Endothelial cell (in vitro differentiated cells): ENCODE data around the gene HDAC5. TPM values are rescaled to one million over a fixed set of nuclear protein-coding genes. Genes with fewer than 3 reads are reported as not detected.

ENCODE experiments used
- DNase-seq: peaks from one replicate; pipeline ENCODE4 v3.0.0; 2021; ENCODE audit warnings: low spot score
- H3K27ac Mint-ChIP-seq: one replicate; pipeline ENCODE4 v1.8.0; 2021; ENCODE audit warnings: mixed read lengths, inconsistent platforms; ENCODE audit not compliant: unreplicated experiment
- H3K27me3 Mint-ChIP-seq: one replicate; pipeline ENCODE4 v1.8.0; 2021; ENCODE audit warnings: mild to moderate bottlenecking, moderate library complexity, mixed read lengths, inconsistent platforms; ENCODE audit not compliant: unreplicated experiment
- H3K36me3 Mint-ChIP-seq: one replicate; pipeline ENCODE4 v1.8.0; 2021; ENCODE audit warnings: mild to moderate bottlenecking, low read depth, mixed read lengths, inconsistent platforms; ENCODE audit not compliant: unreplicated experiment
- H3K4me1 Mint-ChIP-seq: one replicate; pipeline ENCODE4 v1.8.0; 2021; ENCODE audit warnings: mild to moderate bottlenecking, mixed read lengths, inconsistent platforms; ENCODE audit not compliant: unreplicated experiment
- H3K4me3 Mint-ChIP-seq: one replicate; pipeline ENCODE4 v1.8.0; 2021; ENCODE audit warnings: mild to moderate bottlenecking, mixed read lengths, inconsistent platforms; ENCODE audit not compliant: unreplicated experiment
- H3K9me3 Mint-ChIP-seq: one replicate; pipeline ENCODE4 v1.8.0; 2021; ENCODE audit warnings: mixed read lengths, inconsistent platforms; ENCODE audit not compliant: unreplicated experiment
- total RNA-seq: library from RNA; stranded (reverse); fragmentation: NEBNext Ultra II Directional; extraction: Animal tissue kit (Norgen Biotek cat#: 25700); gene quantifications from one replicate; pipeline ENCODE4 v1.2.1, GENCODE V29; 2021; ENCODE audit not compliant: unreplicated experiment
- TF ChIP-seq, protein P1 (sequence below): fragments of 200-600 bp; sonication (generic); IDR thresholded peaks from one replicate; pipeline ENCODE4 v1.5.0; 2021; ENCODE audit warnings: antibody characterized with exemption; ENCODE audit not compliant: unreplicated experiment

HDAC5 gene
- total RNA-seq, 1 donor from 2014 or later = 51.4 TPM

DNA sequence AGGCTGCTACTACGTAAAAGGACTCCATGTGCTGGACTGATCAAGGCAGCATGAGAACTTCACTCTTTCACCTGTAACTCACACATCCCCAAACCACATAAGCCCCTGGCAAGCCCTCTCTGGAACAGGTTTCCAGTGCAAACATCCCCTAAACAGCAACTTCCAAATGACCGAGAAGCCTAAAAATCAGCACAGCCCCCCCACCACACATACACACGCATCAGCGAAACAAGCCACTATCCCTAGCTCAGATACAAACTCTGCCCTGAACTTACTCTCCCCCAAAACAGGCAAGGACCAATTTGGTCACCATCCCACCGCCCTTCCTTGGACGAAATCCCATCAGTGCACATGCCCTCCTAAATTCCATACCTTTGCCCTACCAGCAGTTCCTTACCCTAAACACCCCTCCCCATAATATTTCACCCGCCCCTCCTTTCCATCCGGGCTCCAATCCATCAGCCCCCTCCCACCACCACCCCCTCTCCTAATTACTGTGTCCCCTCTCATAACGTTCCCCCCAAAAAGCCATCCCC lies 57.7 kb downstream of the HDAC5 start:
- DNase-seq = no peak
- Mint-ChIP-seq H3K4me3 (peak overlapping the region; percentile 95), H3K9me3 (no peaks in the 10 kb centered on the region), H3K27me3 (peaks cover 15% of the 10 kb centered on the region), H3K27ac (peak overlapping the region; percentile 84), H3K36me3 (peaks cover 10% of the 10 kb centered on the region), H3K4me1 (peaks cover 25% of the 10 kb centered on the region)
- TF ChIP-seq, protein P1, sequence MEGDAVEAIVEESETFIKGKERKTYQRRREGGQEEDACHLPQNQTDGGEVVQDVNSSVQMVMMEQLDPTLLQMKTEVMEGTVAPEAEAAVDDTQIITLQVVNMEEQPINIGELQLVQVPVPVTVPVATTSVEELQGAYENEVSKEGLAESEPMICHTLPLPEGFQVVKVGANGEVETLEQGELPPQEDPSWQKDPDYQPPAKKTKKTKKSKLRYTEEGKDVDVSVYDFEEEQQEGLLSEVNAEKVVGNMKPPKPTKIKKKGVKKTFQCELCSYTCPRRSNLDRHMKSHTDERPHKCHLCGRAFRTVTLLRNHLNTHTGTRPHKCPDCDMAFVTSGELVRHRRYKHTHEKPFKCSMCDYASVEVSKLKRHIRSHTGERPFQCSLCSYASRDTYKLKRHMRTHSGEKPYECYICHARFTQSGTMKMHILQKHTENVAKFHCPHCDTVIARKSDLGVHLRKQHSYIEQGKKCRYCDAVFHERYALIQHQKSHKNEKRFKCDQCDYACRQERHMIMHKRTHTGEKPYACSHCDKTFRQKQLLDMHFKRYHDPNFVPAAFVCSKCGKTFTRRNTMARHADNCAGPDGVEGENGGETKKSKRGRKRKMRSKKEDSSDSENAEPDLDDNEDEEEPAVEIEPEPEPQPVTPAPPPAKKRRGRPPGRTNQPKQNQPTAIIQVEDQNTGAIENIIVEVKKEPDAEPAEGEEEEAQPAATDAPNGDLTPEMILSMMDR = no peak

DNA sequence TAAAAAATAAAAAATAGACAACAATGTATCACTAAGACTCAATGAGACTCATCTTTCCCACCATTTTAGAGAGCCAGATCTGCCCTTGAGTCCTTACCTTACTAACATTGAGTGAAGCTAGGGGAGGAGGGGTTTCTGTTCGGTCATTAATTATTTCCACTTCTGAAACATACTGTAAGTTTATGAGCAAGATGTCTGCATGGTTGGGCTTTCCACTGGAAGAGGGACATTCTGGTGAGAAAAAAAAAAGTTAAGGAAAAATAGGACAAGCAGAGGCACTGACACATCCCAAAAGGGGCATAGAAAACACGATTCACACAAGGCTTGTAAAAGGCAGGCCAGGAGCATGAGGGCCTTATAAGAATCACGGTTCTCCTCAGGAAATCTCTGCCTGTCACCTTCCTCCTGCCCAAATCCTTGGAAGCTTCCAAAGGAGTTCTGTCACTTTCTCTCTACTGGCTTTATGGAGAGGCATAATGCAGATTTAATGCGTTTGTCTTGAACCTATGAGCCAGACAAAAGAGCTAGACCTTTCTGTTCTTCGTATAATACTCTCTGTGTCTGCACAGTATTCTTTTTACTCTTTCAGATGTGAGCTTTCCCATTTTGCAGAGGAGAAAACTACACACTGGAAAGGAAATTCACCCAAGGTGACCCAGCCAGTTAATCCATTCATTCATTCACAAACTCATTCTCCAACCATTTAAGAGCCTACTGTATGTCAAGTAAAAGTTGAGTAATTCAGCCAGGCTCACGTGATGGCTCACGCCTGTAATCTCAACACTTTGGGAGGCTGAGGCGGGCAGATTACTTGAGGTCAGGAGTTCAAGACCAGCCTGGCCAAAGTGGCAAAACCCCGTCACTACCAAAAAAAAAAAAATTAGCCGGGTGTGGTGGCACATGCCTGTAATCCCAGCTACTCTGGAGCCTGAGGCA lies 59.5 kb downstream of the HDAC5 start:
- Mint-ChIP-seq H3K36me3 (peaks cover 19% of the 10 kb centered on the region), H3K27ac (peak overlapping the region; percentile 70), H3K9me3 (no peaks in the 10 kb centered on the region), H3K27me3 (peaks cover 13% of the 10 kb centered on the region), H3K4me3 (peak overlapping the region; percentile 33), H3K4me1 (peaks cover 28% of the 10 kb centered on the region)
- no peak for DNase-seq
- TF ChIP-seq, protein P1 = no peak

DNA sequence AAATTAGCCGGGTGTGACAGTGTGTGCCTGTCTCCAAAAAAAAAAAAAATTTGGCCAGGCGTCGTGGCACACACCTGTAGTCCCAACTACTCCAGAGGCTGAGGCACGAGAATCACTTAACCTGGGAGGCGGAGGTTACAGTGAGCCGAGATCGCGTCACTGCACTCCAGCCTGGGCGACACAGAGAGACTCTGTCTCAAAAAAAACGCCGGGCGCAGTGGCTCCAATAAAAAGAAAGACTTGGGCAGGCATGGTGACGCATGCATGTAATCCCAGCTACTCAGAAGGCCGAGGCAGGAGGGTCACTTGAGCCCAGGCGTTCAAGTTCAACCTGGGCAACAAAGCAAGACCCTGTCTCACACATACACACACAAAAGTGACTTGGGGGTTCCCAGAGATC lies 60.6 kb downstream of the HDAC5 start:
- H3K4me1 Mint-ChIP-seq = peaks cover 22% of the 10 kb centered on the region
- H3K9me3 Mint-ChIP-seq = no peaks in the 10 kb centered on the region
- H3K27me3 Mint-ChIP-seq = peaks cover 7% of the 10 kb centered on the region
- no peak overlapping the region for H3K27ac Mint-ChIP-seq
- H3K4me3 Mint-ChIP-seq = no peak overlapping the region
- peaks cover 19% of the 10 kb centered on the region for H3K36me3 Mint-ChIP-seq
- TF ChIP-seq, protein P1 = no peak
- DNase-seq = no peak

DNA sequence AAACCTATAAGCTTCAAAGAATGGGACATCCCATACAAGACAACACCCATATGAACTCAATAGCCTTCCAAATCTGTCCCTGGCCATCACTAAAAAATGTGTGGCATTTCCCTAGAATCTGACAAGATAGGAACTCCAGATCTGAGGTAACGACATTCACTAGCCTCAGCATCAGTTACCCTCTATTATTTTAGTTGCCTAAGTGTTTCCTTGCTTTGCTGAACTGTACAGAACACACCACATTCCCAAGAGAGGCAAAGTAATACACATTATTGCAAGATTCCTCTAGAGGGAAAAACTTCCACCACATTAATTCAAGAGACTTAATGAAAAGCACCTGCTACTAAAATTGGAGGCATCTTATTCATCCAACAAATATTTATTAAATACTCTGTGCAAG lies 62.0 kb downstream of the HDAC5 start:
- TF ChIP-seq, protein P1 = no peak
- DNase-seq = no peak
- peaks cover 20% of the 10 kb centered on the region for H3K4me1 Mint-ChIP-seq
- H3K27ac Mint-ChIP-seq = no peak overlapping the region
- peak overlapping the region; percentile 52 for H3K4me3 Mint-ChIP-seq
- no peaks in the 10 kb centered on the region for H3K9me3 Mint-ChIP-seq
- H3K36me3 Mint-ChIP-seq = peaks cover 19% of the 10 kb centered on the region
- H3K27me3 Mint-ChIP-seq = peaks cover 5% of the 10 kb centered on the region
